Liver (tissue), 9 donors: ENCODE results near the gene ST6GALNAC3. TPM values are rescaled to one million over a fixed set of nuclear protein-coding genes. Genes with fewer than 3 reads are reported as not detected.

Experiments
- DNase-seq: peaks from one replicate; pipeline ENCODE4 v3.0.0-alpha.2; 2017; ENCODE audit warnings: low spot score
- H3K27ac ChIP-seq, 2 donors: one replicate each; pipeline ENCODE4 v1.7.0; 2013; ENCODE audit warnings: inconsistent platforms in 2 of 2, low read length in 2 of 2, control low read depth in 1 of 2, low read depth in 1 of 2, mild to moderate bottlenecking in 1 of 2
- H3K27me3 ChIP-seq, 4 donors: one replicate each; pipeline versions ENCODE4 v1.6.1 to v1.7.0; 2013; ENCODE audit warnings: low read length in 3 of 4, inconsistent platforms in 1 of 4, mild to moderate bottlenecking in 1 of 4, moderate library complexity in 1 of 4; ENCODE audit not compliant: control insufficient read depth in 4 of 4, insufficient read depth in 4 of 4
- H3K36me3 ChIP-seq, 4 donors: one replicate each; pipeline versions ENCODE4 v1.6.1 to v1.7.0; 2013; ENCODE audit warnings: low read length in 3 of 4, mild to moderate bottlenecking in 3 of 4, low read depth in 1 of 4, moderate library complexity in 1 of 4; ENCODE audit not compliant: control insufficient read depth in 4 of 4, insufficient read depth in 3 of 4
- H3K4me1 ChIP-seq, 4 donors: one replicate each; pipeline versions ENCODE4 v1.6.1 to v1.7.0; 2013; ENCODE audit warnings: low read length in 3 of 4, mild to moderate bottlenecking in 3 of 4, moderate library complexity in 1 of 4; ENCODE audit not compliant: control insufficient read depth in 4 of 4, insufficient read depth in 4 of 4
- H3K4me3 ChIP-seq, 3 donors: one replicate each; pipeline versions ENCODE4 v1.6.1 to v1.7.0; 2013; ENCODE audit warnings: low read length in 3 of 3, control low read depth in 1 of 3, low read depth in 1 of 3, mild to moderate bottlenecking in 1 of 3
- H3K9ac ChIP-seq, 2 donors: one replicate each; pipeline ENCODE4 v1.7.0; 2013; ENCODE audit warnings: low read length in 2 of 2, mild to moderate bottlenecking in 2 of 2, moderate library complexity in 2 of 2, control low read depth in 1 of 2, low read depth in 1 of 2
- H3K9me3 ChIP-seq, 4 donors: one replicate each; pipeline versions ENCODE4 v1.6.1 to v1.7.0; 2013; ENCODE audit warnings: low read length in 3 of 4; ENCODE audit not compliant: control insufficient read depth in 4 of 4
- CTCF ChIP-seq: fragments of 150-350 bp; IDR thresholded peaks from 2 replicates; pipeline ENCODE4 v1.5.1; 2017; ENCODE audit warnings: improper control_type of control experiment, low read depth, low read length; ENCODE audit not compliant: missing input control
- EGR1 ChIP-seq, 2 donors: IDR thresholded peaks; 2 replicates each; pipeline ENCODE4 v1.6.1; 2016 to 2018; ENCODE audit warnings: antibody characterized with exemption in 2 of 2, low read depth in 2 of 2
- FOXA1 ChIP-seq: IDR thresholded peaks from 2 replicates; pipeline ENCODE4 v1.6.1; 2016; ENCODE audit warnings: antibody characterized with exemption
- FOXA2 ChIP-seq: IDR thresholded peaks from 2 replicates; pipeline ENCODE4 v1.6.1; 2016; ENCODE audit warnings: antibody characterized with exemption
- GABPA ChIP-seq, 2 donors: IDR thresholded peaks in 1 of 2; conservative IDR thresholded peaks in 1 of 2; 2 replicates each; pipeline ENCODE4 v1.6.1; 2016; ENCODE audit warnings: antibody characterized with exemption in 2 of 2, mild to moderate bottlenecking in 1 of 2, moderate library complexity in 1 of 2
- HNF4A ChIP-seq, 2 donors: conservative IDR thresholded peaks; 2 replicates each; pipeline ENCODE4 v1.6.1; 2016; ENCODE audit warnings: antibody characterized with exemption in 2 of 2, mild to moderate bottlenecking in 2 of 2
- HNF4G ChIP-seq: IDR thresholded peaks from 2 replicates; pipeline ENCODE4 v1.6.1; 2016; ENCODE audit warnings: antibody characterized with exemption
- JUND ChIP-seq, 2 donors: IDR thresholded peaks; 2 replicates each; pipeline ENCODE4 v1.6.1; 2016; ENCODE audit warnings: antibody characterized with exemption in 2 of 2
- NR2F2 ChIP-seq: IDR thresholded peaks from 2 replicates; pipeline ENCODE4 v1.6.1; 2016; ENCODE audit warnings: antibody characterized with exemption
- RAD21 ChIP-seq, 2 donors: IDR thresholded peaks; 2 replicates each; pipeline ENCODE4 v1.6.1; 2016; ENCODE audit warnings: antibody characterized with exemption in 2 of 2, mild to moderate bottlenecking in 2 of 2
- REST ChIP-seq: IDR thresholded peaks from 2 replicates; pipeline ENCODE4 v1.6.1; 2016; ENCODE audit warnings: antibody characterized with exemption, mild to moderate bottlenecking
- RXRA ChIP-seq, 2 donors: IDR thresholded peaks; 2 replicates each; pipeline ENCODE4 v1.6.1; 2017 to 2018; ENCODE audit warnings: antibody characterized with exemption in 2 of 2, mild to moderate bottlenecking in 1 of 2
- SP1 ChIP-seq: IDR thresholded peaks from 2 replicates; pipeline ENCODE4 v1.6.1; 2018; ENCODE audit warnings: antibody characterized with exemption, mild to moderate bottlenecking
- TAF1 ChIP-seq: conservative IDR thresholded peaks from 2 replicates; pipeline ENCODE4 v1.6.1; 2016; ENCODE audit warnings: antibody characterized with exemption, mild to moderate bottlenecking
- YY1 ChIP-seq: IDR thresholded peaks from 2 replicates; pipeline ENCODE4 v1.6.1; 2016; ENCODE audit warnings: antibody characterized with exemption, mild to moderate bottlenecking
- ZBTB33 ChIP-seq: IDR thresholded peaks from 2 replicates; pipeline ENCODE4 v1.6.1; 2016; ENCODE audit warnings: antibody characterized with exemption
- WGBS: extraction: QIAGEN DNeasy Blood & Tissue Kit; methylation state at CpG from one replicate; pipeline ENCODE4 v1.1.7; 2013; 5-methylcytosine and 5-hydroxymethylcytosine counted together
- polyA plus RNA-seq, 2 donors: library from polyadenylated mRNA; stranded (reverse) in 1 of 2; unstranded in 1 of 2; fragments of 200-250 nt in 1 of 2; fragments of >200 nt in 1 of 2; fragmentation: Nextera tagmentation in 1 of 2; extraction: Ambion mirVana in 1 of 2; gene quantifications; one replicate each; pipeline versions ENCODE4 v1.2.1 to v1.2.3, GENCODE V29; 2013 to 2015
- total RNA-seq, 2 donors: library from RNA; depleted of rRNA; stranded (reverse); fragments of >200 nt; gene quantifications; one replicate each; pipeline ENCODE4 v1.2.3, GENCODE V29; 2014
- TF ChIP-seq, protein P1 (sequence below): IDR thresholded peaks from 2 replicates; pipeline ENCODE4 v1.6.1; 2016; ENCODE audit warnings: antibody characterized with exemption
- TF ChIP-seq, protein P2 (sequence below): IDR thresholded peaks from 2 replicates; pipeline ENCODE4 v1.6.1; 2016; ENCODE audit warnings: antibody characterized with exemption
- donor health status: healthy.
- donor health status: healthy.
- donor health status: healthy.
- donor health status: healthy.
- donor health status: healthy.

Gene ST6GALNAC3
- total and polyA plus RNA-seq, 4 donors = 1.2 to 5.0 (median 3.2) TPM

DNA sequence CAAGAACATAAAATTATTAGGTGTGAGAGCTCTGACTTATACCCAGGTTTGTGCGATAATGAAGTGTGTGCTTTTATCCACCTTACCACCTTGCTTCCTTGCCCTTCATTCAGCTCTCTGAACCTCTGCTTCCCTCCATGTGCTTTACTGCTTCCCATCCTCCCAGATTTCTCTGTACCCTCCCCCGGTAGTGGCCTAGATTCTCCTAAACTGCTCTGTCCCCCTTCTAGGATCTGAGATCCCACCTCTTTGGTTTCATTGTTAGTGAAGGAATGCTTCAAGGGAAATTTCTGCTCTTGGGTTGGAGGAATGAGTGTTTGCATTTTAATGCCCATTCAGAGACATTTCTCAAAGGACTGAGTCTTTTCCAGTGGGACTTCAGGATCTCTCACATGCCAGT lies 159.5 kb downstream of the ST6GALNAC3 start:
- no peak for TF ChIP-seq JUND (IDR thresholded peaks at IDR 0.05)
- TF ChIP-seq TAF1 = no peak
- no peak for TF ChIP-seq EGR1 (IDR thresholded peaks at IDR 0.05; ENCODE audit: low read depth in 2 of 2)
- no peak for TF ChIP-seq HNF4G
- no peak for TF ChIP-seq REST
- TF ChIP-seq HNF4A (conservative IDR thresholded peaks at IDR 0.05) = no peak
- TF ChIP-seq GABPA (IDR thresholded peaks at IDR 0.05 in 1 of 2, conservative IDR thresholded peaks at IDR 0.05 in 1 of 2) = no peak
- no peak for TF ChIP-seq RAD21 (IDR thresholded peaks at IDR 0.05)
- TF ChIP-seq, protein P1, sequence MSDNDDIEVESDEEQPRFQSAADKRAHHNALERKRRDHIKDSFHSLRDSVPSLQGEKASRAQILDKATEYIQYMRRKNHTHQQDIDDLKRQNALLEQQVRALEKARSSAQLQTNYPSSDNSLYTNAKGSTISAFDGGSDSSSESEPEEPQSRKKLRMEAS = no peak
- TF ChIP-seq, protein P2, sequence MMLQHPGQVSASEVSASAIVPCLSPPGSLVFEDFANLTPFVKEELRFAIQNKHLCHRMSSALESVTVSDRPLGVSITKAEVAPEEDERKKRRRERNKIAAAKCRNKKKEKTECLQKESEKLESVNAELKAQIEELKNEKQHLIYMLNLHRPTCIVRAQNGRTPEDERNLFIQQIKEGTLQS = no peak
- no peak for TF ChIP-seq CTCF
- TF ChIP-seq NR2F2 = no peak
- TF ChIP-seq SP1 = no peak
- TF ChIP-seq YY1 = no peak
- no peak for TF ChIP-seq RXRA (IDR thresholded peaks at IDR 0.05)
- no peak for TF ChIP-seq FOXA1
- no peak for TF ChIP-seq FOXA2
- TF ChIP-seq ZBTB33 = no peak
- Histone ChIP-seq H3K9ac (no peak overlapping the region), H3K4me1 (no peaks in the 10 kb centered on the region), H3K36me3 (peaks cover 0 to 2% (median 0%) of the 10 kb centered on the region in 4 donors), H3K4me3 (no peak overlapping the region), H3K27ac (no peak overlapping the region), H3K27me3 (no peaks in the 10 kb centered on the region), H3K9me3 (peaks cover 0 to 3% (median 0%) of the 10 kb centered on the region in 4 donors)
- no peak for DNase-seq
- 86% methylated on average over 2 of the region's 2 CpGs for WGBS
